ENCODE results near the gene INKA2. TPM values are rescaled to one million over a fixed set of nuclear protein-coding genes. Genes with fewer than 3 reads are reported as not detected.

INKA2 gene
- polyA plus RNA-seq, 1 of the 3 experiments (the other 2 are of a cell fraction) = 1.1 TPM

DNA sequence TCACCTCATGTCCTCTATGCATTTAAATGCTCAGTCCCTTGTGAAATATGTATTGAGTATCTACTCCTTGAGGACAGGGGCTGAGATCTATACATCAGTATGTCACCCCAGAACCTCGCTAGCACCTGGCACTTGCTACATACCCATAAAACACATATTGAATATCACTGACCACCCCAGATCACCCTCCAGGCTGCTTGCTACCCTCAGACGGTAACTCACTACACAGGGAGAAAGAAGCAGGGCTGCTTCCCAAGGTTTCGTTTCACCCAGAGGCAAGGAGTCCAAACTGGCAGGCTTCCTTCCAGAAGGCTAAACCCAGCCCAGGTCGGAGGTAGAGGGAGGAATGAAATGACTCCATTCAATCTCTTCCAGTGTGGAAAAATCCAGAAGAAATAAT, 8.5 kb downstream of the INKA2 start:
- no peak overlapping the region for H3K4me2 ChIP-seq
- CTCF ChIA-PET = interaction anchor here (1.2 to 2.4 kb wide), 2 partner anchors 9 to 15 kb away, joined by 4 to 7 read pairs; partner anchors contain the start of gene INKA2
- no peak overlapping the region for H3K4me3 ChIP-seq (ENCODE audit: low read depth in 2 of 2, low read length in 1 of 2)
- TF ChIP-seq USF2 (IDR thresholded peaks at IDR 0.05; ENCODE audit: borderline replicate concordance, low read depth, low read length) (no peak), MAX (IDR thresholded peaks at IDR 0.05; ENCODE audit: low read depth) (no peak), ZBTB33 (IDR thresholded peaks at IDR 0.05; ENCODE audit: borderline replicate concordance, low read depth) (no peak), MXI1 (IDR thresholded peaks at IDR 0.05; ENCODE audit: low read depth, low read length) (no peak), NRF1 (IDR thresholded peaks at IDR 0.05; ENCODE audit: low read depth, low read length) (no peak), GATA2 (CRISPR knock-in tag; IDR thresholded peaks at IDR 0.05) (no peak), SMC3 (IDR thresholded peaks at IDR 0.05; ENCODE audit: low read depth, low read length) (no peak), CHD2 (IDR thresholded peaks at IDR 0.05; ENCODE audit: low read length, partially characterized antibody) (no peak), POLR2AphosphoS5 (IDR thresholded peaks at IDR 0.05; ENCODE audit: low read depth, low read length) (no peak), TAF1 (IDR thresholded peaks at IDR 0.05; ENCODE audit: borderline replicate concordance, low read depth, low read length) (no peak), FOXJ3 (CRISPR knock-in tag; IDR thresholded peaks at IDR 0.05) (no peak), MEF2A (IDR thresholded peaks at IDR 0.05; ENCODE audit: borderline replicate concordance, low read depth) (no peak), USF1 (IDR thresholded peaks at IDR 0.05; ENCODE audit: borderline replicate concordance, low read depth) (no peak), FOSL2 (IDR thresholded peaks at IDR 0.05; ENCODE audit: borderline replicate concordance, low read depth) (no peak), RXRA (IDR thresholded peaks at IDR 0.05; ENCODE audit: borderline replicate concordance, low read depth) (no peak), TEAD4 (IDR thresholded peaks at IDR 0.05; ENCODE audit: borderline replicate concordance, insufficient read depth) (no peak)
- TF ChIP-seq, protein P1, sequence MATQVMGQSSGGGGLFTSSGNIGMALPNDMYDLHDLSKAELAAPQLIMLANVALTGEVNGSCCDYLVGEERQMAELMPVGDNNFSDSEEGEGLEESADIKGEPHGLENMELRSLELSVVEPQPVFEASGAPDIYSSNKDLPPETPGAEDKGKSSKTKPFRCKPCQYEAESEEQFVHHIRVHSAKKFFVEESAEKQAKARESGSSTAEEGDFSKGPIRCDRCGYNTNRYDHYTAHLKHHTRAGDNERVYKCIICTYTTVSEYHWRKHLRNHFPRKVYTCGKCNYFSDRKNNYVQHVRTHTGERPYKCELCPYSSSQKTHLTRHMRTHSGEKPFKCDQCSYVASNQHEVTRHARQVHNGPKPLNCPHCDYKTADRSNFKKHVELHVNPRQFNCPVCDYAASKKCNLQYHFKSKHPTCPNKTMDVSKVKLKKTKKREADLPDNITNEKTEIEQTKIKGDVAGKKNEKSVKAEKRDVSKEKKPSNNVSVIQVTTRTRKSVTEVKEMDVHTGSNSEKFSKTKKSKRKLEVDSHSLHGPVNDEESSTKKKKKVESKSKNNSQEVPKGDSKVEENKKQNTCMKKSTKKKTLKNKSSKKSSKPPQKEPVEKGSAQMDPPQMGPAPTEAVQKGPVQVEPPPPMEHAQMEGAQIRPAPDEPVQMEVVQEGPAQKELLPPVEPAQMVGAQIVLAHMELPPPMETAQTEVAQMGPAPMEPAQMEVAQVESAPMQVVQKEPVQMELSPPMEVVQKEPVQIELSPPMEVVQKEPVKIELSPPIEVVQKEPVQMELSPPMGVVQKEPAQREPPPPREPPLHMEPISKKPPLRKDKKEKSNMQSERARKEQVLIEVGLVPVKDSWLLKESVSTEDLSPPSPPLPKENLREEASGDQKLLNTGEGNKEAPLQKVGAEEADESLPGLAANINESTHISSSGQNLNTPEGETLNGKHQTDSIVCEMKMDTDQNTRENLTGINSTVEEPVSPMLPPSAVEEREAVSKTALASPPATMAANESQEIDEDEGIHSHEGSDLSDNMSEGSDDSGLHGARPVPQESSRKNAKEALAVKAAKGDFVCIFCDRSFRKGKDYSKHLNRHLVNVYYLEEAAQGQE (IDR thresholded peaks at IDR 0.05; ENCODE audit: low read depth, low read length) = no peak
- TF ChIP-seq, protein P2, sequence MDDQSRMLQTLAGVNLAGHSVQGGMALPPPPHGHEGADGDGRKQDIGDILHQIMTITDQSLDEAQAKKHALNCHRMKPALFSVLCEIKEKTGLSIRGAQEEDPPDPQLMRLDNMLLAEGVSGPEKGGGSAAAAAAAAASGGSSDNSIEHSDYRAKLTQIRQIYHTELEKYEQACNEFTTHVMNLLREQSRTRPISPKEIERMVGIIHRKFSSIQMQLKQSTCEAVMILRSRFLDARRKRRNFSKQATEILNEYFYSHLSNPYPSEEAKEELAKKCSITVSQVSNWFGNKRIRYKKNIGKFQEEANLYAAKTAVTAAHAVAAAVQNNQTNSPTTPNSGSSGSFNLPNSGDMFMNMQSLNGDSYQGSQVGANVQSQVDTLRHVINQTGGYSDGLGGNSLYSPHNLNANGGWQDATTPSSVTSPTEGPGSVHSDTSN (IDR thresholded peaks at IDR 0.05) = no peak
- no peaks in the 10 kb centered on the region for H3F3A ChIP-seq (replicated peaks; ENCODE audit: insufficient read depth)
- H3K9me2 ChIP-seq = no peaks in the 10 kb centered on the region
- WGBS (ENCODE audit: low lambda C conversion rate) = 75% methylated on average over 4 of the region's 4 CpGs
- no peaks in the 10 kb centered on the region for H3K79me2 ChIP-seq (ENCODE audit: insufficient read depth)
- no peaks in the 10 kb centered on the region for H3K9me3 ChIP-seq
- POLR2A ChIA-PET = no interaction called here
- no peak overlapping the region for H3K27ac ChIP-seq (ENCODE audit: low read depth in 2 of 2, low read length in 1 of 2)
- no peaks in the 10 kb centered on the region for H3K4me1 ChIP-seq (ENCODE audit: control insufficient read depth in 1 of 2, insufficient read depth in 2 of 2, low read depth in 1 of 2, low read length in 1 of 2)
- DNase-seq = no peak
- no peak overlapping the region for H3K9ac ChIP-seq
- H2AFZ ChIP-seq (ENCODE audit: low read depth) = no peak overlapping the region
- H3K27me3 ChIP-seq (ENCODE audit: insufficient read depth) = no peaks in the 10 kb centered on the region
- no peaks in the 10 kb centered on the region for H4K20me1 ChIP-seq (ENCODE audit: insufficient read depth)
- no peaks in the 10 kb centered on the region for H3K36me3 ChIP-seq (replicated peaks in 1 of 2; ENCODE audit: control insufficient read depth in 1 of 2, insufficient read depth in 2 of 2, low read length in 1 of 2)
